Duodenal mucosa (tissue), 2 donors: Measurements from ENCODE around the gene EDC4.

ENCODE experiments used
- H3K27ac ChIP-seq: one replicate; pipeline ENCODE4 v1.7.0; 2013; ENCODE audit warnings: low read depth, low read length
- H3K27me3 ChIP-seq, 2 donors: one replicate each; pipeline ENCODE4 v1.7.0; 2013; ENCODE audit warnings: low read length in 2 of 2, control low read depth in 1 of 2; ENCODE audit not compliant: insufficient read depth in 2 of 2, control insufficient read depth in 1 of 2
- H3K36me3 ChIP-seq, 2 donors: one replicate each; pipeline ENCODE4 v1.7.0; 2013; ENCODE audit warnings: low read length in 2 of 2, control low read depth in 1 of 2; ENCODE audit not compliant: insufficient read depth in 2 of 2, control insufficient read depth in 1 of 2
- H3K4me1 ChIP-seq, 2 donors: one replicate each; pipeline ENCODE4 v1.7.0; 2013; ENCODE audit warnings: low read length in 2 of 2, control low read depth in 1 of 2; ENCODE audit not compliant: insufficient read depth in 2 of 2, control insufficient read depth in 1 of 2
- H3K4me3 ChIP-seq, 2 donors: one replicate each; pipeline ENCODE4 v1.7.0; 2013; ENCODE audit warnings: low read length in 2 of 2, low read depth in 1 of 2
- H3K9ac ChIP-seq, 2 donors: one replicate each; pipeline ENCODE4 v1.7.0; 2013; ENCODE audit warnings: low read length in 2 of 2, low read depth in 1 of 2
- H3K9me3 ChIP-seq, 2 donors: one replicate each; pipeline ENCODE4 v1.7.0; 2013; ENCODE audit warnings: low read length in 2 of 2, control low read depth in 1 of 2; ENCODE audit not compliant: control insufficient read depth in 1 of 2

The EDC4 gene

GRCh38 chr16:67928561-67929364, 55.9 kb downstream of the EDC4 start:
- H3K9ac ChIP-seq, result no peak overlapping the region
- peaks cover 23 to 66% of the 10 kb centered on the region in 2 donors for H3K36me3 ChIP-seq
- H3K27me3 ChIP-seq, result no peaks in the 10 kb centered on the region
- no peak overlapping the region for H3K4me3 ChIP-seq
- H3K9me3 ChIP-seq, result no peaks in the 10 kb centered on the region
- no peaks in the 10 kb centered on the region for H3K4me1 ChIP-seq
- H3K27ac ChIP-seq, result no peak overlapping the region

GRCh38 chr16:67930191-67930590, 57.3 kb downstream of the EDC4 start:
- H3K9ac ChIP-seq, result no peak overlapping the region
- H3K36me3 ChIP-seq, result peaks cover 35 to 72% of the 10 kb centered on the region in 2 donors
- no peak overlapping the region for H3K27ac ChIP-seq
- H3K9me3 ChIP-seq, result no peaks in the 10 kb centered on the region
- H3K4me3 ChIP-seq, result no peak overlapping the region
- H3K4me1 ChIP-seq, result peaks cover 5 to 8% of the 10 kb centered on the region in 2 donors
- H3K27me3 ChIP-seq, result no peaks in the 10 kb centered on the region

- H3K27me3 ChIP-seq, result no peaks in the 10 kb centered on the region
- no peak overlapping the region for H3K27ac ChIP-seq
- peaks cover 7 to 13% of the 10 kb centered on the region in 2 donors for H3K4me1 ChIP-seq
- no peak overlapping the region for H3K4me3 ChIP-seq
- H3K36me3 ChIP-seq, result peaks cover 35 to 70% of the 10 kb centered on the region in 2 donors
- no peak overlapping the region for H3K9ac ChIP-seq
- H3K9me3 ChIP-seq, result no peaks in the 10 kb centered on the region
Observed at GRCh38 chr16:67930678-67931211, 57.9 kb downstream of the EDC4 start.
